K562 (cell line): ENCODE results near the gene ASS1. TPM values are rescaled to one million over a fixed set of nuclear protein-coding genes. Genes with fewer than 3 reads are reported as not detected.

Experiments used
- ARID1B ChIP-seq: fragments of 450-650 bp; IDR thresholded peaks from 2 replicates; pipeline ENCODE4 v1.6.1; 2016; ENCODE audit warnings: antibody characterized with exemption, mild to moderate bottlenecking, inconsistent platforms
- BRD9 ChIP-seq: fragments of 450-650 bp; IDR thresholded peaks from 2 replicates; pipeline ENCODE4 v1.6.1; 2018; ENCODE audit warnings: low read depth; ENCODE audit not compliant: partially characterized antibody
- FOSL1 ChIP-seq: fragments of 200-800 bp; sonication (Bioruptor generic); conservative IDR thresholded peaks from 2 replicates; pipeline ENCODE4 v1.6.1; 2016; ENCODE audit warnings: missing genetic modification characterization, missing compliant biosample characterization
- HDAC1 ChIP-seq, 2 experiments: fragments of 450-650 bp; IDR thresholded peaks; 2 replicates each; pipeline ENCODE4 v1.6.1; 2016 to 2017; ENCODE audit warnings: inconsistent platforms in 1 of 2, mild to moderate bottlenecking in 1 of 2, moderate library complexity in 1 of 2
- HDGF ChIP-seq: fragments of 450-650 bp; IDR thresholded peaks from 2 replicates; pipeline ENCODE4 v1.6.1; 2016
- HNRNPUL1 ChIP-seq: fragments of 200-400 bp; formaldehyde crosslinking; IDR thresholded peaks from 2 replicates; pipeline ENCODE4 v1.6.1; 2017; ENCODE audit warnings: low read length
- HSF4 ChIP-seq: fragments of 250-450 bp; sonication (Bioruptor Pico); IDR thresholded peaks from 2 replicates; pipeline ENCODE4 v2.1.2; 2022; ENCODE audit warnings: mild to moderate bottlenecking, moderate library complexity, borderline replicate concordance
- KDM1A ChIP-seq, 2 experiments: fragments of 450-650 bp; IDR thresholded peaks; 2 replicates each; pipeline ENCODE4 v1.6.1; 2016; ENCODE audit warnings: mild to moderate bottlenecking in 2 of 2
- L3MBTL2 ChIP-seq: fragments of 450-650 bp; IDR thresholded peaks from 2 replicates; pipeline ENCODE4 v1.6.1; 2016; ENCODE audit warnings: mild to moderate bottlenecking, moderate library complexity
- NEUROD1 ChIP-seq: fragments of 150-350 bp; IDR thresholded peaks from 2 replicates; pipeline ENCODE4 v1.6.1; 2014; ENCODE audit warnings: borderline replicate concordance, low read length, low read depth; ENCODE audit not compliant: partially characterized antibody
- SLC30A9 ChIP-seq: fragments of 250-450 bp; sonication (Bioruptor Pico); IDR thresholded peaks from 2 replicates; pipeline ENCODE4 v1.8.0; 2022; ENCODE audit warnings: mild to moderate bottlenecking, moderate library complexity
- TAF1 ChIP-seq: IDR thresholded peaks from 2 replicates; pipeline ENCODE4 v1.6.1; 2011; ENCODE audit warnings: mild to moderate bottlenecking, low read length, moderate library complexity; ENCODE audit not compliant: insufficient read depth, control insufficient read depth, severe bottlenecking; ENCODE audit errors: extremely low read depth
- TSHZ1 ChIP-seq: fragments of 250-450 bp; sonication (Bioruptor Pico); IDR thresholded peaks from 2 replicates; pipeline ENCODE4 v1.4.0; 2020; ENCODE audit warnings: mild to moderate bottlenecking, moderate library complexity
- YBX1 ChIP-seq: fragments of 450-650 bp; IDR thresholded peaks from 2 replicates; pipeline ENCODE4 v1.7.1; 2016; ENCODE audit warnings: mild to moderate bottlenecking
- ZNF140 ChIP-seq: fragments of 250-450 bp; sonication (Bioruptor Pico); IDR thresholded peaks from 2 replicates; pipeline ENCODE4 v1.8.0; 2021; ENCODE audit warnings: moderate library complexity, mild to moderate bottlenecking, inconsistent platforms
- ZNF668 ChIP-seq: fragments of 250-450 bp; sonication (Bioruptor Pico); IDR thresholded peaks from 2 replicates; pipeline ENCODE4 v1.8.0; 2022; ENCODE audit warnings: mild to moderate bottlenecking, inconsistent platforms
- ZNF75A ChIP-seq: fragments of 450-650 bp; formaldehyde crosslinking; IDR thresholded peaks from 2 replicates; pipeline ENCODE4 v1.4.0; 2020; ENCODE audit warnings: mild to moderate bottlenecking
- polyA plus RNA-seq, 8 experiments: library from polyadenylated mRNA; depleted of rRNA in 4 of 8; stranded (reverse) in 5 of 8; unstranded in 3 of 8; fragments of >200 nt; fragmentation: Nextera tagmentation in 2 of 8; fragmentation: Illumina TruSeq in 1 of 8; extraction: Ambion mirVana in 2 of 8; extraction: Trizol in 1 of 8; gene quantifications; 2 replicates each; pipeline versions ENCODE4 v1.2.1 to v1.2.3, GENCODE V29; 2011 to 2014; ENCODE audit warnings: inconsistent platforms in 1 of 8, missing spikeins in 1 of 8
- total RNA-seq, 7 experiments: library from RNA; depleted of rRNA in 6 of 7; stranded (reverse); fragments of >200 nt in 6 of 7; fragmentation: Illumina TruSeq in 2 of 7; extraction: Trizol in 2 of 7; gene quantifications; 2 replicates each; pipeline versions ENCODE4 v1.2.1 to v1.2.3, GENCODE V29; 2011 to 2021; ENCODE audit warnings: low replicate concordance in 1 of 7
- TF ChIP-seq, protein P1 (sequence below): sonication (generic); formaldehyde crosslinking; IDR thresholded peaks from 2 replicates; pipeline ENCODE4 v1.8.0; 2022; ENCODE audit warnings: mild to moderate bottlenecking, missing genetic modification reagents, borderline replicate concordance
- TF ChIP-seq, protein P2 (sequence below): fragments of 250-450 bp; sonication (Bioruptor Pico); IDR thresholded peaks from 2 replicates; pipeline ENCODE4 v1.4.0; 2020; ENCODE audit warnings: borderline replicate concordance
- TF ChIP-seq, protein P3 (sequence below): sonication (generic); formaldehyde crosslinking; IDR thresholded peaks from 2 replicates; pipeline ENCODE4 v1.9.0; 2022; ENCODE audit warnings: mild to moderate bottlenecking, missing genetic modification reagents
- TF ChIP-seq, protein P4 (sequence below): sonication (generic); formaldehyde crosslinking; IDR thresholded peaks from 2 replicates; pipeline ENCODE4 v1.8.0; 2022; ENCODE audit warnings: mild to moderate bottlenecking, missing genetic modification reagents

The ASS1 gene
- total and polyA plus RNA-seq, 9 of the 15 experiments (the other 6 are each of a cell fraction or from before 2014, with no cell fraction given): 1.5 to 5.7 (median 3.7) TPM

- TF ChIP-seq FOSL1 (tag) (no peak), TAF1 (no peak), HSF4 (CRISPR knock-in tag) (peak; percentile 77; the same call in 1 of the 2 replicates), ZNF140 (no peak), ARID1B (peak; percentile 47; the same call in 1 of the 2 replicates), NEUROD1 (peak; percentile 41), YBX1 (no peak), HNRNPUL1 (no peak), ZNF668 (CRISPR knock-in tag) (peak; percentile 90), HDGF (no peak), SLC30A9 (CRISPR knock-in tag) (no peak), L3MBTL2 (peak; percentile 87), HDAC1 (IDR thresholded peaks at IDR 0.05) (peak in 1 of 2 experiments; percentile 60; a peak in 1 of 4 replicates), KDM1A (IDR thresholded peaks at IDR 0.05) (peak in 1 of 2 experiments; percentile 90; a peak in 2 of 4 replicates), TSHZ1 (CRISPR knock-in tag) (peak; percentile 4; the same call in 1 of the 2 replicates), ZNF75A (no peak), BRD9 (peak; percentile 48)
- TF ChIP-seq, protein P1, sequence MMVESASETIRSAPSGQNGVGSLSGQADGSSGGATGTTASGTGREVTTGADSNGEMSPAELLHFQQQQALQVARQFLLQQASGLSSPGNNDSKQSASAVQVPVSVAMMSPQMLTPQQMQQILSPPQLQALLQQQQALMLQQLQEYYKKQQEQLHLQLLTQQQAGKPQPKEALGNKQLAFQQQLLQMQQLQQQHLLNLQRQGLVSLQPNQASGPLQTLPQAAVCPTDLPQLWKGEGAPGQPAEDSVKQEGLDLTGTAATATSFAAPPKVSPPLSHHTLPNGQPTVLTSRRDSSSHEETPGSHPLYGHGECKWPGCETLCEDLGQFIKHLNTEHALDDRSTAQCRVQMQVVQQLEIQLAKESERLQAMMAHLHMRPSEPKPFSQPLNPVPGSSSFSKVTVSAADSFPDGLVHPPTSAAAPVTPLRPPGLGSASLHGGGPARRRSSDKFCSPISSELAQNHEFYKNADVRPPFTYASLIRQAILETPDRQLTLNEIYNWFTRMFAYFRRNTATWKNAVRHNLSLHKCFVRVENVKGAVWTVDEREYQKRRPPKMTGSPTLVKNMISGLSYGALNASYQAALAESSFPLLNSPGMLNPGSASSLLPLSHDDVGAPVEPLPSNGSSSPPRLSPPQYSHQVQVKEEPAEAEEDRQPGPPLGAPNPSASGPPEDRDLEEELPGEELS (CRISPR knock-in tag): no peak
- TF ChIP-seq, protein P2, sequence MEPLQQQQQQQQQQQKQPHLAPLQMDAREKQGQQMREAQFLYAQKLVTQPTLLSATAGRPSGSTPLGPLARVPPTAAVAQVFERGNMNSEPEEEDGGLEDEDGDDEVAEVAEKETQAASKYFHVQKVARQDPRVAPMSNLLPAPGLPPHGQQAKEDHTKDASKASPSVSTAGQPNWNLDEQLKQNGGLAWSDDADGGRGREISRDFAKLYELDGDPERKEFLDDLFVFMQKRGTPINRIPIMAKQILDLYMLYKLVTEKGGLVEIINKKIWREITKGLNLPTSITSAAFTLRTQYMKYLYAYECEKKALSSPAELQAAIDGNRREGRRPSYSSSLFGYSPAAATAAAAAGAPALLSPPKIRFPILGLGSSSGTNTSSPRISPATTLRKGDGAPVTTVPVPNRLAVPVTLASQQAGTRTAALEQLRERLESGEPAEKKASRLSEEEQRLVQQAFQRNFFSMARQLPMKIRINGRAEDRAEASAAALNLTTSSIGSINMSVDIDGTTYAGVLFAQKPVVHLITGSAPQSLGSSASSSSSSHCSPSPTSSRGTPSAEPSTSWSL (CRISPR knock-in tag): no peak
- TF ChIP-seq, protein P3, sequence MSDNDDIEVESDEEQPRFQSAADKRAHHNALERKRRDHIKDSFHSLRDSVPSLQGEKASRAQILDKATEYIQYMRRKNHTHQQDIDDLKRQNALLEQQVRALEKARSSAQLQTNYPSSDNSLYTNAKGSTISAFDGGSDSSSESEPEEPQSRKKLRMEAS (CRISPR knock-in tag): peak; percentile 35; the same call in 1 of the 2 replicates
- TF ChIP-seq, protein P4, sequence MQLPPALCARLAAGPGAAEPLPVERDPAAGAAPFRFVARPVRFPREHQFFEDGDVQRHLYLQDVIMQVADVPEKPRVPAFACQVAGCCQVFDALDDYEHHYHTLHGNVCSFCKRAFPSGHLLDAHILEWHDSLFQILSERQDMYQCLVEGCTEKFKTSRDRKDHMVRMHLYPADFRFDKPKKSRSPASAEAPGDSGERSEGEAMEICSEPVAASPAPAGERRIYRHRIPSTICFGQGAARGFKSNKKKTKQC (CRISPR knock-in tag): 0 out of 2 replicates have a peak, but pooled peaks have one; percentile 55
Observed at GRCh38 chr9:130448035-130448624, 3.4 kb downstream of the ASS1 start (continued).
